ENCODE measurements around the gene SMIM33.
"Not testable (repeated sequence)": the region's sequence is repeated elsewhere in the genome, so short reads cannot be mapped to it uniquely, and the experiment has no call there.

- not testable (repeated sequence) for TF ChIP-seq ZNF70 (CRISPR knock-in tag; IDR thresholded peaks at IDR 0.05); ZFP30 (CRISPR knock-in tag; IDR thresholded peaks at IDR 0.05); CSDC2 (CRISPR knock-in tag; IDR thresholded peaks at IDR 0.05); ZNF565 (CRISPR knock-in tag; conservative IDR thresholded peaks at IDR 0.05; ENCODE audit: low read depth); BACH2 (CRISPR knock-in tag; IDR thresholded peaks at IDR 0.05; ENCODE audit: borderline replicate concordance); PPARA (CRISPR knock-in tag; IDR thresholded peaks at IDR 0.05; ENCODE audit: borderline replicate concordance); GLIS3 (CRISPR knock-in tag; IDR thresholded peaks at IDR 0.05)
- TF ChIP-seq, protein P1, sequence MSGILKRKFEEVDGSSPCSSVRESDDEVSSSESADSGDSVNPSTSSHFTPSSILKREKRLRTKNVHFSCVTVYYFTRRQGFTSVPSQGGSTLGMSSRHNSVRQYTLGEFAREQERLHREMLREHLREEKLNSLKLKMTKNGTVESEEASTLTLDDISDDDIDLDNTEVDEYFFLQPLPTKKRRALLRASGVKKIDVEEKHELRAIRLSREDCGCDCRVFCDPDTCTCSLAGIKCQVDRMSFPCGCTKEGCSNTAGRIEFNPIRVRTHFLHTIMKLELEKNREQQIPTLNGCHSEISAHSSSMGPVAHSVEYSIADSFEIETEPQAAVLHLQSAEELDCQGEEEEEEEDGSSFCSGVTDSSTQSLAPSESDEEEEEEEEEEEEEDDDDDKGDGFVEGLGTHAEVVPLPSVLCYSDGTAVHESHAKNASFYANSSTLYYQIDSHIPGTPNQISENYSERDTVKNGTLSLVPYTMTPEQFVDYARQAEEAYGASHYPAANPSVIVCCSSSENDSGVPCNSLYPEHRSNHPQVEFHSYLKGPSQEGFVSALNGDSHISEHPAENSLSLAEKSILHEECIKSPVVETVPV (CRISPR knock-in tag; IDR thresholded peaks at IDR 0.05), result not testable (repeated sequence)
- TF ChIP-seq, protein P2, sequence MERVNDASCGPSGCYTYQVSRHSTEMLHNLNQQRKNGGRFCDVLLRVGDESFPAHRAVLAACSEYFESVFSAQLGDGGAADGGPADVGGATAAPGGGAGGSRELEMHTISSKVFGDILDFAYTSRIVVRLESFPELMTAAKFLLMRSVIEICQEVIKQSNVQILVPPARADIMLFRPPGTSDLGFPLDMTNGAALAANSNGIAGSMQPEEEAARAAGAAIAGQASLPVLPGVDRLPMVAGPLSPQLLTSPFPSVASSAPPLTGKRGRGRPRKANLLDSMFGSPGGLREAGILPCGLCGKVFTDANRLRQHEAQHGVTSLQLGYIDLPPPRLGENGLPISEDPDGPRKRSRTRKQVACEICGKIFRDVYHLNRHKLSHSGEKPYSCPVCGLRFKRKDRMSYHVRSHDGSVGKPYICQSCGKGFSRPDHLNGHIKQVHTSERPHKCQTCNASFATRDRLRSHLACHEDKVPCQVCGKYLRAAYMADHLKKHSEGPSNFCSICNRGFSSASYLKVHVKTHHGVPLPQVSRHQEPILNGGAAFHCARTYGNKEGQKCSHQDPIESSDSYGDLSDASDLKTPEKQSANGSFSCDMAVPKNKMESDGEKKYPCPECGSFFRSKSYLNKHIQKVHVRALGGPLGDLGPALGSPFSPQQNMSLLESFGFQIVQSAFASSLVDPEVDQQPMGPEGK (CRISPR knock-in tag; IDR thresholded peaks at IDR 0.05; ENCODE audit: borderline replicate concordance), result not testable (repeated sequence)
- TF ChIP-seq, protein P3, sequence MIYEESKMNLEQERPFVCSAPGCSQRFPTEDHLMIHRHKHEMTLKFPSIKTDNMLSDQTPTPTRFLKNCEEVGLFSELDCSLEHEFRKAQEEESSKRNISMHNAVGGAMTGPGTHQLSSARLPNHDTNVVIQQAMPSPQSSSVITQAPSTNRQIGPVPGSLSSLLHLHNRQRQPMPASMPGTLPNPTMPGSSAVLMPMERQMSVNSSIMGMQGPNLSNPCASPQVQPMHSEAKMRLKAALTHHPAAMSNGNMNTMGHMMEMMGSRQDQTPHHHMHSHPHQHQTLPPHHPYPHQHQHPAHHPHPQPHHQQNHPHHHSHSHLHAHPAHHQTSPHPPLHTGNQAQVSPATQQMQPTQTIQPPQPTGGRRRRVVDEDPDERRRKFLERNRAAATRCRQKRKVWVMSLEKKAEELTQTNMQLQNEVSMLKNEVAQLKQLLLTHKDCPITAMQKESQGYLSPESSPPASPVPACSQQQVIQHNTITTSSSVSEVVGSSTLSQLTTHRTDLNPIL (CRISPR knock-in tag; IDR thresholded peaks at IDR 0.05; ENCODE audit: low read depth), result not testable (repeated sequence)
These were observed 30.4 kb upstream of the SMIM33 start for GRCh38 chr5:139440416-139440815.

Data from SK-N-SH treated with all-trans-retinoic acid at 6 μM for 48 hours (cell line).